GM06990 (cell line): Measurements from ENCODE around the gene CAMK2B.

Source experiments
- DNase-seq: peaks from one replicate; pipeline ENCODE4 v3.0.0-alpha.2; 2011; ENCODE audit not compliant: insufficient read length; ENCODE audit errors: extremely low read depth
- H3K27me3 ChIP-seq: replicated peaks from 2 replicates; pipeline ENCODE4 v1.6.0; 2011; ENCODE audit warnings: low read length; ENCODE audit not compliant: control insufficient read depth, insufficient read depth
- H3K36me3 ChIP-seq: 2 replicates; pipeline ENCODE4 v1.5.1; 2011; ENCODE audit warnings: low read length; ENCODE audit not compliant: control insufficient read depth, insufficient read depth
- H3K4me3 ChIP-seq: replicated peaks from 2 replicates; pipeline ENCODE4 v1.5.1; 2011; ENCODE audit warnings: low read depth, mild to moderate bottlenecking, control low read depth, low read length
- TF ChIP-seq, protein P1 (sequence below): IDR thresholded peaks from 2 replicates; pipeline ENCODE4 v1.5.1; 2011; ENCODE audit warnings: low read length, control low read depth, mild to moderate bottlenecking, inconsistent platforms; ENCODE audit not compliant: insufficient read depth, poor library complexity, severe bottlenecking

CAMK2B gene

DNA sequence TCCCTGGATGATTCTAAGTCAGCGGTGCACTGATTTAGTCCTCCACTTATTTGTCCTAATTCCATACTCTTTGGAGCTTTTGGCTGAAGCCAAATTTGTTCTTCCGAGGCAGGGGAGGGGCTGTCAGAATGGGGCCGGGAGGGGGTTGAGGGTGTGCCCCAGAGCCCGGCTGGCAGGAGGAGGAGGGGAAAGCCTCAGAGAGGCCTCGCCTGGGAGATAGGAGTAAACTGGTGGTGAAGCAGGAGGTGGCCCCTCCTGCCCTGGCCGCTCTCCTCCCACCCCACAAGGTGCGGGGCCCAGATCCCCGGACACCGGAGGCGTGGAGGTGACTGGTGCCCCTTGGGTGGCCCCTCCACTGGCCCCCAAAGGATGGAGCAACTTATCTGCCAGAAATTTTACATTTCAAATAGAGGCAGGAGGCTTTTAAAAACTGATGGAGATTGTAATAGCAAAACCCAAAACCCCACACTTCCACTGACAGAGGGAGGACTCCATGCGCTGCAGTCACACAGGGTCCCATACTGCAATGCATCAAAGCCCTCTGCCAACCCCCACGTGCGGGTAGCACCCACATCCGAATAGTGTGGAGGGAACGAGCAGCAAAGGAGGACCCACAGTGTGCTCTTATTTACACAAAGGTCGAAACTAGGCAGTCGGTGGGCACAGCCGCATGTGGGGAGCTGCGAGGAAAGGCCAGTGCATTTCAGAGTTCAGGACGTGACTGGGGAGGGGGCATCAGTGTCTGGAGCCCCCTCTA is 61.9 kb downstream of the CAMK2B start:
- TF ChIP-seq, protein P1, sequence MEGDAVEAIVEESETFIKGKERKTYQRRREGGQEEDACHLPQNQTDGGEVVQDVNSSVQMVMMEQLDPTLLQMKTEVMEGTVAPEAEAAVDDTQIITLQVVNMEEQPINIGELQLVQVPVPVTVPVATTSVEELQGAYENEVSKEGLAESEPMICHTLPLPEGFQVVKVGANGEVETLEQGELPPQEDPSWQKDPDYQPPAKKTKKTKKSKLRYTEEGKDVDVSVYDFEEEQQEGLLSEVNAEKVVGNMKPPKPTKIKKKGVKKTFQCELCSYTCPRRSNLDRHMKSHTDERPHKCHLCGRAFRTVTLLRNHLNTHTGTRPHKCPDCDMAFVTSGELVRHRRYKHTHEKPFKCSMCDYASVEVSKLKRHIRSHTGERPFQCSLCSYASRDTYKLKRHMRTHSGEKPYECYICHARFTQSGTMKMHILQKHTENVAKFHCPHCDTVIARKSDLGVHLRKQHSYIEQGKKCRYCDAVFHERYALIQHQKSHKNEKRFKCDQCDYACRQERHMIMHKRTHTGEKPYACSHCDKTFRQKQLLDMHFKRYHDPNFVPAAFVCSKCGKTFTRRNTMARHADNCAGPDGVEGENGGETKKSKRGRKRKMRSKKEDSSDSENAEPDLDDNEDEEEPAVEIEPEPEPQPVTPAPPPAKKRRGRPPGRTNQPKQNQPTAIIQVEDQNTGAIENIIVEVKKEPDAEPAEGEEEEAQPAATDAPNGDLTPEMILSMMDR = no peak
- DNase-seq = no peak
- H3K27me3 ChIP-seq = no peaks in the 10 kb centered on the region; the same call in 1 of the 2 replicates
- H3K36me3 ChIP-seq = no peaks in the 10 kb centered on the region
- no peak overlapping the region for H3K4me3 ChIP-seq

DNA sequence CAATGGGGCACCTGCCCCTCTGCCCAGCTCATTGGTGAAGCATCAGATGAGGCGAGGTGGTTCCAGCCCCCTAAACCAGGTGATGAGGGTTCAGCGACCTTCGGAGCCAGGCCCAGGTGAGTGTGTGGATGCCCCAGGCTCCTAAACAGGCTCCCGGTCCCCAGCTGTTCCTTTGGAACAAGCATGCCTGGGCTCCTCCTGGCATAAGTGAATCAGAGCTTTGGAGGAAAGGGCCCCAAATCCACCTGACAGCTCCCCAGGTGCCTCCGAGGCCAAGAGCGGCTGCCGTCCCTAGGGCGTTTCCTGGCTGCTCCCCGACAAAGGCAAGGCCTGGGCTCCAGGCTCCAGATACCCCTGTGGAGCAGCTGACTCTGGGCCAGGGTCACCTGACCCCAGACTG is 63.4 kb downstream of the CAMK2B start:
- Histone ChIP-seq H3K27me3 (no peaks in the 10 kb centered on the region; the same call in 1 of the 2 replicates), H3K4me3 (no peak overlapping the region), H3K36me3 (no peaks in the 10 kb centered on the region)
- DNase-seq = no peak
- TF ChIP-seq, protein P1 = no peak

DNA sequence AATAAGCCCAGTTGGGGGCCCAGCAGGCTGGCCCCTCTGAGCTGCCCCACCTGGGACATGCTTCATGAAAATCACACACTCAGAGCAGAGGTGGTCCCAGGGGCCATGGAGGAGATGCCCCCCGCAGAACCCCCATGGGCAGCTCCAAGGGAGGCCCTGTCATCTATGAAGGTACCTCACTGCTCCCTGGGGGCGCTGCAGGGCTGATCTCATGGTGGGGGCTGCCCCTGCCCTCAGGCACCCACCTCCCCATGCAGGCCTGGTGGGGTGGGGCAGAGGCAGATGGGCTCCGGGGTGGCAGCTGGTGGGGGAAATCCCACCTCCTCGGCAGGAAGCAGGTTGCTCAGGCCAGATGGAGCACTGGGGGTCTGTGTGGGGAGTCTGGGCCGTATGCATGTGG is 64.2 kb downstream of the CAMK2B start:
- TF ChIP-seq, protein P1 = peak; percentile 31
- no peaks in the 10 kb centered on the region for H3K36me3 ChIP-seq
- H3K4me3 ChIP-seq = no peak overlapping the region
- H3K27me3 ChIP-seq = no peaks in the 10 kb centered on the region
- peak; percentile 50 for DNase-seq

DNA sequence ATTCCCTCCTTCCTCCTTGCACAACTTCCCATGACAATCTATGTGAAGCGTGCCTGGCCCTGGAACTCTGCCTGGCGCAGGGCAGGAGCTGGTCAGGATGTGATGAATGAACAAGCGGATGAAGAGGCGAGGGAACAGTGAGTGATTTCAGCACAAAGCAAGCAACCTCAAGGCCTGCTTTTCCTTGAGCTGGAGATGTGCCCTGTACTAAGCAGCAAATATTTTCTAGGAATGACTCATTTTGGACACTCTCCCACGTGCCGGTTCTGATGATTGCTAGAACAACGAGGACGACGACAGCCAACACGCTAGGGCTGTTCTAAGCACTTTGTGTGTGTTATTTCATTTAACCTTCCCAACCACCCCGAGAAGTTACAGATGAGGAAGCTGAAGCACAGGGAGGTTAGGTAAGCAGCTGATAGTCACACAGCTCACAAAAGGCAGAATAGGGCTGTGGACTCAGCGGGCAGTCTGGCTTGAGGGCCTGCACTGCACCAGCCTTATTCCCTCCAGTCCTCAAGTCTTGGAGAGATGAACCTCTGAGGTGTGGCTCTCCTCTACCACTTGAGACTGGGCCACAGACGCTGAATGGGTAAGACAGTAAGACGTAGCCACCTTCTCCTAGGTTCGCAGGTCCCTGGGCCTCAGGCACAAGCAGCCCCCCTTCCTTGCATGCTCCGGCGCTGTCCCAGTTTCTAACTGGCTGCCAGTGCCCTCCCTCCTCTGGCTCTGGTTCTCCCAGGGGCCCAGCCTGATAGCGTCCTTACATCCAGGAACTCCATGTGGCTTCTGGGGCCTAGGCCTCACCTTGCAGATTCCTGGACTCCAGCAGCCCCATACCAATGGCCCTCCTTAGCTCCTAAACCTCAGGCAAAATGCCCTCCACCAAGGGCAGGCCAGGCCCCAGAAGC is 65.6 kb downstream of the CAMK2B start:
- TF ChIP-seq, protein P1 = no peak
- Histone ChIP-seq H3K4me3 (no peak overlapping the region), H3K27me3 (no peaks in the 10 kb centered on the region), H3K36me3 (no peaks in the 10 kb centered on the region)
- DNase-seq = no peak

DNA sequence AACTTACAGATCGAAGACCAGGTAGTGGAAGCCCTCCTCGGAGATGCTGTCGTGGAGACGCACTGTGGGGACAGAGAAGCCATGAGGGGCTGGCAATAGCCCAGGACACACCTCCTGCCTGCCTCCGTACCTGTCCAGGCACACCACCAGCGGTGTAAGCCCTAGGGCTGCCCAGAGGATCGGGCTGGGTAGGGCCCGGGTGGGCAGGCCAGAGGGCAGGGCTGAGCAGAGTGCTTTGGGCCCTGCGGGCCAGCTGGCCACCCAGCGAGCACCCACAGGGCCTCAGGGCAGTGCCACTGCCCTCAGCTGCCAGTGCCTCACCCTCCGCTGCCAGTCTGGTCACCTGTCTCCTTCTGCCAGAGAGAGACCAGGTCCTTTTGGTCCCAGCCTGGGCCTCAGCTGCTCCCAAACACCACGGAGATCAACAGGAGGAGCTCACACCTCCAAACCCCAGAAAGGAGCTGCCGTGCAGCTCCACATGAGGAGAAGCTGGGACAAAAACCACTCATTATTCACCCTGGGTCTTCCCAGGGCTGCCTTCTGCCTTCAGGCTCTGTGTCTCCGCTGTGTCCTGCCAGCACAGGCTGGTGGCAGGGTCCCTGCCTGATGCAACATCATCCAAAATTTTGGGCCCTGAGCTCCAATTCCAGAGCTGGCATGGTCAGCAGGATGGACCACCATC is 66.4 kb downstream of the CAMK2B start:
- H3K4me3 ChIP-seq = no peak overlapping the region
- TF ChIP-seq, protein P1 = no peak

More for the DNA sequence above, 66.4 kb downstream of the CAMK2B start:
- no peak for DNase-seq
- H3K36me3 ChIP-seq = no peaks in the 10 kb centered on the region
- H3K27me3 ChIP-seq = no peaks in the 10 kb centered on the region
